GM18519 (cell line): ENCODE data around the gene MRTFA.
"Not testable (repeated sequence)": the region's sequence is repeated elsewhere in the genome, so short reads cannot be mapped to it uniquely, and the experiment has no call there.

Experiments used
- ATAC-seq: cut with Tn5 transposase; IDR thresholded peaks from one replicate; pipeline ENCODE4 v1.9.1; 2021; ENCODE audit warnings: mild to moderate bottlenecking, moderate library complexity; ENCODE audit not compliant: unreplicated experiment, low FRiP score

The MRTFA gene

DNA sequence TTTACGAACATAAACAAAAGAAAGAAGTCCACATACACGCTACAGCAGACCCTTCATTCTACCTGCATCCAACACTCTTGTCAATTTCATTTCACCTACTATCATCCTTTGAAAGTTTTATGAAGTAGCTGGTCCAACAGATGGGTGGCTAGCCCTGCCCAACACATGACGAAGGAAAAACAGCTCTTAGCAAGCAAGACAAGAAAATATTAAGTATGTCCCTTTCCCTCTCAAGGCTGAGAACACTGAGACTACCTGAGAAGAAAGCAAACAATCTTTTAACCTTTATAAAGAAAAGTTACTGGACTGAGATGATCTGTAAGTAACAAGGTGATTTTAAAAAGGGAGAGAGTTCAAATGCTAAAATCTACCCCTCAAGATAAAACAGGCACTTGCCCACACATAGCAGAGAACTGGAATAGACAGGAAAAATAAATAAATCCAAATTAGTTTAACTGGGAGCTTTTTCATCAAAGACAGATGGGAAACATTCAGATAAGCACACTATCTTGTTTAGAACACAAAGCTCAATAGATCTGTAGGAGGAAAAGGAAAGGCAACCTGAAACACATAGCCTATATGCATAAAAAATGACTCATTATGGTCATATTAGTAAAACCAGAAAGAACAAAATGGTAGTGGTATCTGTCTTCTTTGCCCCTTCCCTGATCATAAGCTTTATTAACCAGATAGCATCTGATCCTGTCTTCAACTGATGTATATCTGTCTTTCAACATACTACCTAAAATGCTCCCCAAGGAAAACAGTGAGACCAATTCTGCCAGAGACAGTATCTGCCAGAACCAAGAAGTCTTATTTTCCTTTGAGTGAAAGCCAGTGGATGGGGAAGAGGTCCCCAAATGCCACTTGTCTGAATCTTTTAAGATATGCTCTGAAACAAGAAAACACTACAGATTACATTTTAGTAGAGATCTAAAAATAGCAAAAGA is 104.3 kb downstream of the MRTFA start:
- ATAC-seq, result no peak

DNA sequence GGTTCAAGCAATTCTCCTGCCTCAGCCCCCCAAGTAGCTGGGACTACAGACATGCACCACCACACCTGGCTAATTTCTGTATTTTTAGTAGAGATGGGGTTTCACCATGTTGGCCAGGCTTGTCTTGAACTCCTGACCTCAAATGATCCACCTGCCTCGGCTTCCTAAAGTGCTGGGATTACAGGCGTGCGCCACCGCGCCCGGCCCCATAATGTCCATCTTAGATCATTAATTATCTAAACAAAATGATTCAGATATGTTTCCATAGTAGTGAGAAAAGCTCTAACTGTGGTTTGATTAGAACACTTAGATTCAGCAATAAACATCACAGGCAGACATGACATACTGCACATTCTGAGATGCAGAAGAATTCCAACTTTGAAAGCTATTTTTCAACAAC is 106.1 kb downstream of the MRTFA start:
- not testable (repeated sequence) for ATAC-seq

DNA sequence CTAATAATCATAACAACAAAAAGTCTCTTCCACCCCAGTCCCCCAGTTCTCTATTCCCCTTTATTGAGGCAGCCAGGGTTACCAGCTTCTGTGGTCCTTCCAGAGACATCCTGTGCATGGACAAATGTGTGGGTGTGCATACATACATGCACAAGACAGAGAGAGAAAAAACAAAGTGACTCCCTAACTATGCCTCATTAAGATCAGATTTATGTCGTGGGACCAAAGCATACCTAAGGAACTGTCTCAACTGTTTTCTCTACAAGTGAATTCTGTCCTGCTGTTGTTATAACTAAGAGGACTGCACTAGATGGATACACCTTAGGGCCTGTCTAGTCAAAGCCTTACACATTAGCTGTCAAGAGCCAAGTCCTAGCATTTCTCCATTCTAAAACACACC is 106.7 kb downstream of the MRTFA start:
- no peak for ATAC-seq

DNA sequence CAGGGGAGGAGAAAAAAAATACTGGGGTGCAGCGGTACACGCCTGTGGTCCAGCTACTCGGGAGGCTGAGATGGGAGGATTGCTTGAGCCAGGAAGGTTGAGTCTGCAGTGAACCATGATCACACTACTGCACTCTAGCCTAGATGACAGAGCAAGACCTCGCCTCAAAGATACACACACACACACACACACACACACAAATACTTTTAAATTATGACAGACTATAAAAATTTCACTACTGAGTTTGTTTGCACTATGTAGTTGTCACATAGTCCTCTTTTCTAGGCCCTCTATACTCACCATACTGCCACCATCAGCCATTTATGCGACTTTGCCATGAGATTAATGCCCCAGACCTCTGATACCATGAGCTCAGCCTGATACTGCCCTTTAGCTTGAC is 109.6 kb downstream of the MRTFA start:
- ATAC-seq, result no peak

DNA sequence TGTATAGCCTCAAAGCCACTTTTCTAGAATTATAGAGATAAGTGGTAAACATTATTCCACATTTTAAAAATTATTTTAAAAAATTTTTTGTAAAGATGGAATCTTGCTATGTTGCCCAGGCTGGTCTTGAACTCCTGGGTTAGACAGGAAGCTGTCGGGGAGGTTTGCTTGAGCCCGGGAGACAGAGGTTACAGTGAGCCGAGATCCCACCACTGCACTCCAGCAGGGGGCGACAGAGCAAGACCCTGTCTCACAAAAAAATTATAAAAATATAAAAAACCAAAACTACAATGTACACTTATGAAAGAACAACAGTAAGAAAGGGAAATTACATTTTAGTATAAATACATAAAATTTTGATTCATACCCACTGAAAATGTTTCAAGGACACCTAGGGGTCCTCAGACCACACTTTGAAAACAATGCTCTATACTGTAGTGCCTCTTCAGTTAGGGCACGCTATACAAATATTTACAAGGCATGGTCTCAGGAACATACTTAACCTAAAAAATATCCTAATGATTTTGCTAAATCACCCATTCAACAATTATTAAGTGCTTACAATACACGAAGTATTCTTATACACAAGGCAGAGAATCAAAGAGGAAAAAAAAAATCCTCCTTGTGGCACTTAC is 111.2 kb downstream of the MRTFA start:
- ATAC-seq, result no peak

DNA sequence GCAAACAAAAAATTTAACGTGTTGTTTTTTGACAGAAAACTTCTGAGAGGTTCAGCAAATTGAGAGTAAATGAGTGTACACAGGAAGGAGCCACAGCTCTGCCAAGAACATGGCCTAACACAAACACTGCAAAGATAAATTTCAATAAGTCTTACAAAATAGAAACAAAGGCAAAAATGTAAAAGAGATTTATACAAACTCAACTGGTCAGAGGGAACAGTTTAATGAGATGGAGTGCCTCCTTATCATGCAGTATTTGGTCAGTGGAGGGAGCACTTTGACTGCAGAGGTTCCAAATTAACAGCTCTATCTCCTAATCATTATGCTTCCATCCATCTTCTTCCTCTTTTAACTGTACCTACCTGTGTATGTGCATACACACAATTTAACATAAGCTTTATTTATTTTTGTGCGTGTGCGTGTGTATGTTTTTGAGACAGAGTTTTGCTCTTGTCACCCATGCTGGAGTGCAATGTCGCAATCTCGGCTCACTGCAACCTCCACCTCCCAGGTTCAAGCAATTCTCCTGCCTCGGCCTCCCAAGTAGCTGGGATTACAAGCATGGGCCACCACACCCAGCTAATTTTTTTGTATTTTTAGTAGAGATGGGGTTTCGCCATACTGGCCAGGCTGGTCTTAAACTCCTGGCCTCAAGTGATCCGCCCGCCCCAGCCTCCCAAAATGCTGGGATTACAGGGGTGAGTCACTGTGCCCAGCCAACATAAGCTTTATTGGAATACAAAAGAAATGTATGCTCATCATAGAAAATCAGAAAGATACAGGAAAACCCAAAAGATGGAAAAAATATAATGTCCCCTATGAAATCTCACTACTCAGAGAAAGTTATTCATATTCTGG is 111.9 kb downstream of the MRTFA start:
- no peak for ATAC-seq

DNA sequence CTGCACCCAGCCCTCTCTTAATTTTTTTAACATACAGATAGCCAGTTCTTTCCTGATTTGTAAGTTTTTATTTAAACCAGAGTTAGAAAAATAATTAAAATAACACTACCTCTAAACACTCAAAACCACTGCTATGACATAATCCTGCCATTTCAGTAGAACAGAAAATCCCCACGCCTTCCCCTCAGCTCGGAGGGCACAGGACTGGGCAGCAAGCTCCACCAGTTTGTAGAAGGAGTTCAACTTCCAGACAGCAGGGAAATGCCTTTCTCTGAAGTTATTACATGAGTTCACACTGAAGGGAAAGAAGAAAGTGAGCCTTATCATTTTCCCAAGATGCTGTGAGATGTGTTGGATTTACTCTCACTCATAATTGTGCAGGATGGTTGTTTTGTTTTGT is 114.4 kb downstream of the MRTFA start:
- no peak for ATAC-seq

DNA sequence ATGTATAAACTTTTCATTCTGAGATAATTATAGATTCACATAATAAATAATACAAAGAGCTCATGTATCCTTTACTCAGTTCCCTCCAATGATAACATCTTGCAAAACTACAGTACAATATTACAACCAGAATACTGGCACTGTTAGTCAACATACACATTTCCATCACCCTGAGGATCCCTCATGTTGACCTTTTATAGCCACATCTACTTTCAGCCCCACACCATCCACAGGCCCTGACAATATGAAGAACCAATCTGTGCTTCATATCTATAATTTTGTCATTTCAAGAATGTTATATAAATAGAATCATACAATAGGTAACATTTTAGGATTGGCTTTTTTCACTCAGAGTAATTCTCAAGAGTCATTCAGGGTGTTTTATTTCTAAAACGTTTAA is 115.5 kb downstream of the MRTFA start:
- ATAC-seq, result no peak

DNA sequence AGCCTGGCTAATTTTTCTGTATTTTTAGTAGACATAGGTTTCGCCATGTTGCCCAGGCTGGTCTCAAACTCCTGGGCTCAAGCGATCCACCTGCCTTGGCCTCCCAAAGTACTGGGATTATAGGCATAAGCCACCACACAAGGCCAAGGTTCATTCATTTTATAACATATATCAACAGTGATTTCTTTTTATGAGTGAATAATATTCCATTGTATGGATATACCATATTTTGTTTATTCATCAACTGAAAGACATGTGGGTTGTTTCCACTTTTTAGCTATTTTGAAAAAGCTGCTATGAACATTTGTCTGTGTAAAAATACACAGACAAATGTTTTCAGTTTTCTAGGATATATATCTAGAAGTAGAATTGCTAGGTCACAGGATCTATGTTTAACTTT is 116.0 kb downstream of the MRTFA start:
- no peak for ATAC-seq

DNA sequence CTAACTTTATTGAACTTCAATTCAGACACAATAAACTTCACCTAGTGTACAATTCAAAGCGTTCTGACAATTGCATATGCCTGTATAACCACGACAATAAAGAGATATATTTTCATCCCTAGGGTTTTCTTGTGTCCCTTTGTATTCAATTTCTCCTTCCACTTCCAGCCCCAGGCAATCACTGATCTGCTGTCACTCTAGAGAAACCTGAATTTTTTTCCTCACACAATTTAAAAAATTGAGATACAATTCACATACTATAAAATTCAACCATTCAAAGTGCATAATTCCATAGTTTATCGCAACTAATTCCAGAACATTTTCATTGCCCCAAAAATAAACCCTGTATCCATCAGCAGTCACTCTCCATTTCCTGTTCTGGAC is 116.6 kb downstream of the MRTFA start:
- ATAC-seq, result no peak

DNA sequence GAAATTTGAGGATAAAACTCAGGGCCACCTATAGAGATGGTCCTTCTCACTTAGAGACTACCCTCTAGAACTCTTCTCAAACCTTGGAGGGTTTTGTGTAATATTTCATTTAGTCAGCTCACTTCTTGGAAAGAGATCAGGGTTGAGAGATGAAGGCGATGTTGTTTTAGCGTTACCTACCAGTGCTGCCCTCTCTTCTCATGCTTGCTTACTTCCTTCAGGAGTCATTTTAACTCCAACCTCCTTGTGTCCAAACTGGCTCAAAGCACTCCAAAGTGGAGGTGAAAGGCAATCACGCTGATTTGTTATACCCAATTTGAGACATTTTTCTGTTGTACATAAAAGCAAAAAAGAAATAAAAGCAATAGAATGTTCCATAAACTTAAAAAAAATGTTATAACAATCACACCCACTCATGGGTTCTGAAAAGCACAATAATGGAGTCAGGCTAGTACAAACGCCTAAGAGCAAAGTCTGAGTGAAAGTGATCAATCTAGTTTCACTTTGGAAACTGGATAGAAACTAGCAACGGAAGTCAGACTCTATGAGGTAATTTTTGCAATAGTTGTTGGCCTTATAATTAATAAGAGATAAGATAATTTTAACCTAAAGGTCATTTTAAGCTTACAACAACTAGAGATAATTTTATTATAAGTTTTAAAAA is 117.1 kb downstream of the MRTFA start:
- no peak for ATAC-seq

DNA sequence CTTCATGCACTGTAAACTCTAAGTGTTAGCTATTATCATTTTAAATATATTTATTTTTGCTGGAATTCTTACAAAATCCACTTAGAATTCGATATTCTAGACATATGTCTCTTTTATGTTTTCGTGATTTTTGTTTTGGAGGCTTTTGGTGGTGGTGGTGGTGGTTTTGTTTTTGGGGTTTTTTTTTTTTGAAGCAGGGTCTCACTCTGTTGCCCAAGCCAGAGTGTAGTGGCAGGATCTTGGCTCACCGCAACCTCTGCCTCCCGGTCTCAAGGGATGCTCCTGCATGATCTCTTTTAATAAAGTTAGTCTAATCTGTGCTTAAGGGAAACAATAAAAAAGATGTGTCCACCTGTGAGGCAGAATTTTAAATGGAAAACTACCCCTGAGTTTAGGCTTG is 117.7 kb downstream of the MRTFA start:
- no peak for ATAC-seq

DNA sequence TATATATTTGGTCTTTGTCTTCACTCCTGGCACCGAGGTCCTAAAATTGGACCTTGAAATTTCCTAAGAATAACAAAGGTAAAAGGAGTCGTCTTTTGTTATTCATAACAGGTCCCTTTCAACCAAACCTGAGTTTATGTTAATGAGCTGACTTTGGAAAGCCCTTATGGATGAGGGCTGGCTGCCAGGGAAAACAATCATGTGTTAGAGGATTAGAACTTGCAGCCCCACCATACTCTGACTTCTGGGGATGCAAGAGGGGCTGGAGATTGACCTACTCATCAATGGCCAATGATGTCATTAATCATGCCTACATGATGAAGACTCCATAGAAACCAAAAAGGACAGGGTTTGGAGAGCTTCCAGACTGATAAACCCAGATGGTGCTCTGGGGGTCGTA is 118.9 kb downstream of the MRTFA start:
- no peak for ATAC-seq

DNA sequence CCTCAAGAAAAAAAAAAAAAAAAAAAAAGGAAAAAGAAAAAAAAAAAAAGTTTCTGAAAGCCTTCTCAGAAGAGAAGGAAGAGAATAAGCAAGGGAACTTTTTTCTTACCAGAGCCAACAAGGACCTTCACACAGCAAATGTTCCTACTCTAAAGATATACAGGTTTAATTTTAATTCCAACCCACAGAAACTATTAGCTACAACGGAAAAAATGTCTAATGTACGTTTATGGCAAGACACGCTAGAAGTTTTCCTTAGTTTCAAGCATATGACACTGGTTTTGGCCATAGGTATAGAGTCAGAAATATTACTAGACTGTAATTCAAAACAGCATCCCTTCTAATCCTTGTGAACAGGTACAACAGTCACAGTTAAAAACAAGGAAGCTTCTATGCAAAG is 120.1 kb downstream of the MRTFA start:
- ATAC-seq, result no peak

DNA sequence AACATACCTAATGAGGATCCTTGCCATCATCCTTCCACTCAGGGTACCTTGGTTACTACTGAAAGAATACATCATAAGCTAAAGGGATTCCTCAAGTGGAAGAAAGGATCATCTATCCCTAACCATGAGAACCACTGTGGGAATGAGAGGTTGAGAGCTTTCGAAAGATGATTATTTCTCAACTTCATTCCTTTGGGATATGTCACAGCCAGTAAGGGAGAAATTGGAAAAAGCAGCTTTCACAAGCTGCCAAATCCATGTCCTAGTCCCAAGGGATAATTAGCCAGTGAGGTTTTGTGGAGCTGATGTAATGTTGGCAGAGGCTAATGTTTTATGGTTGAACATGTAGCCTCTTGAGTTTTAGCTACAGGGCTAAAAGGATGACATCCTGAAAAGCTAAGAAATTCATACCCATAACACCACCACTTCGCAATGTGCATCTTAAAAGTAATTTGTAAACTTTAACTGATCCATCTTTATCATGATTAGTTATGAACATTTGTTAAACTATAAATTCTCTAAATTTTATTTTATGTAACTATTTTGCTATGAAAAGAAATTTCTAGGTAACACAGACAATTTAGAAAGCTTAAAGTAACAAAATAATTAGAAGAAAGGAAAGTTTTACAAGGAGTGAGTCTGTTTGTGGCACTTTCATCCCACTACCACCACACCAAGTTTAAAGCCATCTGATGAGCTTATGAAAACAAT is 123.9 kb downstream of the MRTFA start:
- ATAC-seq, result no peak

DNA sequence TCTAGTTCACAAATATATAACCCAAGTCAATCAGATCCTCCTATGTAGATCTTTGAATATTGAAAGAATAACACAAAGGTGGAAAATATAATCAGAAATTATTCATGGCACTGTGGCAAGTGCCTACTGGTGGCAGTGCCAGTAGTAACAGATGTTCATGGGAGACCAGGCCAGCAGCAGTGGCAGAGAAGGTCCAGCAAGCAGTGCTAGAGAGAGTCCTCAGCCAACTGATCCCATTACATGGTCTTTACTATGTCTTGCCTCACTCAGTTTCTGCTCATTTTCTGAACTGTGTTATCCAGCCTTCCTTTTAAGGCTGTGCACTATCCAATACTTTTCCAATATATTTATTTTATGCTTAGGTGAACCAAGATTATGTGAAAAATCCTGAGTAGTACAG is 124.9 kb downstream of the MRTFA start:
- no peak for ATAC-seq

DNA sequence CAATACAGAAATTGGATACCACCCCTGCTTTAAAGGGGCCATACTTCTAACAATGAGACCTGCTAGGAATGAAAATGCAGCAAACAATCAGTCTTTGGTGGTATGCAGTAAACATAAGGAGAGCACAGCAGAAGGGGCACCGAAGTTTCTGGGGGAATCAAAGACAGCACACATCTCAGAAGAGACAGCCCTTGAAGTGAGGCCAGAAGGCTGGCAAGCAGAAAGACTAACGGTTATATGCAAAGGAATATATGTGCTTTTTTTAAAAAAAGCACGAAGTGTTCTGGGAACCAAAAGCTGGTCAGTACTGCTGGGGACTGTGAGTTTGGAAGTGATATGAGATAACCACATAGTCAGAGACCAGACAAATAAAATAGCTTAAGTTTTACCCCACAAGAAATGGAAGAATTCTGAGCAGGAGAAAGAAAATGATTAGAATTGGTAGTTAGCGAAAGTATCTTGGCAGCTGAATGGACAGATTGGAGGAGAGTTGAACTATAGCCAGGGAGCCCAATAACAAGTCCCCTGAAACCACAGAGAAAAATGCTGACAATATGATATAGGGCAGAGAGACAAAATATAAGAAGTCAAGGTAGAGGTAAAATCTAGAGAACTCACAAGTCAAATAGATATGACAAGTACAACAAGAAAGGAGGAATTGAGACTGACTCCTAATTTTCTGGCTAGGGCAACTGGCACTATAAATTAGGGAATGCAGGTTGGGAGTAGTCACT is 125.7 kb downstream of the MRTFA start:
- no peak for ATAC-seq

DNA sequence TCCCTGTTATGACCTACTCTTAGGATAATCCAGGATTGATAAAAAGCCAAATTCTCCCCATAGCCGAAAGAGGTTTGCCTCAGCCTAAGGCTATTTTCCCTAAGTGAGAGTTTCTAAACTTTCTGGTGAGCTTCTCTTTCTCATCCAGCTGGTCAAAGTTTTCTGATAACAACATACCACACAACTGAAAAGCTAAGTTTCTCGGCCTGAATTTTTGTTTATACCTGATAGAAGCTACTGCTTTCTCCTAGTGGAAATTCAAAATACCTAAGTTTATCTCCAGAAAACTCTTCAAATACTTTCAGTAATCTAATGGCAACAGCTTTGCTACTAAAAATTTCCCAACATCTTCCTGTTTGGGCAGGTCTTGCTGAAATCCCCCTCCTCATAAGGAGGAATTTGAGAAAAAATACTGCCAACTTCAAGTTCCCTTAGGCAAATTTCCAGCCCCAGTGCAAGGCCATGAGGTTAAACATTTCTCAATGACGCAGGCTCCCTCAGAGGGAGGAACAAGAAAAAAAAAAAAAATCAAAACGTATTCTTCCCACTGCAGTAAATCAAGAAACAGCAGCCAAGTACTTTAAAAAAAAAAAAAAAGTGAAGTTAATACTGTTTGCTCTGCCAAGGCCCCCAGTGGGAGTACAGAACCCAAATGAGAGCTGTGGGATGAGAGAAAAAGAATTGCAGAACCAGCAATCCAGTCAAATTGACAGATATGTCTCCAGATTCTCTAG is 127.0 kb downstream of the MRTFA start:
- ATAC-seq, result no peak

DNA sequence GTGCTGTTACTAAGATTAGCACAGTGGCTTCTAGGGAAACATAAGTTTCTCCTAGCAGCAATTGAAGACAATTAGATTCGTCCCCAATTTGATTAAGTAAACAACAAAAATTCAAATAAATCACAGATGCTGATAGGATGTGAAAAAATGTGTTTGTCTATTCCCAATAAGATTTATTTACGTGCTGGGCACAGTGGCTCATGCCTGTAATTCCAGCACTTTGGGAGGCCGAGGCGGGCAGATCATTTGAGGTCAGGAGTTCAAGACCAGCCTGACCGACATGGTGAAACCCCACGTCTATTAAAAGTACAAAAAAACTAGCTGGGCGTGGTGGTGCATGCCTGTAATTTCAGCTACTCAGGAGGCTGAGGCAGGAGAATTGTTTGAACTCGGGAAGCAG is 128.5 kb downstream of the MRTFA start:
- ATAC-seq, result not testable (repeated sequence)
